ENCODE measurements around the gene TAAR9.
"Not testable (repeated sequence)": the region's sequence is repeated elsewhere in the genome, so short reads cannot be mapped to it uniquely, and the experiment has no call there.

TAAR9 gene

DNA sequence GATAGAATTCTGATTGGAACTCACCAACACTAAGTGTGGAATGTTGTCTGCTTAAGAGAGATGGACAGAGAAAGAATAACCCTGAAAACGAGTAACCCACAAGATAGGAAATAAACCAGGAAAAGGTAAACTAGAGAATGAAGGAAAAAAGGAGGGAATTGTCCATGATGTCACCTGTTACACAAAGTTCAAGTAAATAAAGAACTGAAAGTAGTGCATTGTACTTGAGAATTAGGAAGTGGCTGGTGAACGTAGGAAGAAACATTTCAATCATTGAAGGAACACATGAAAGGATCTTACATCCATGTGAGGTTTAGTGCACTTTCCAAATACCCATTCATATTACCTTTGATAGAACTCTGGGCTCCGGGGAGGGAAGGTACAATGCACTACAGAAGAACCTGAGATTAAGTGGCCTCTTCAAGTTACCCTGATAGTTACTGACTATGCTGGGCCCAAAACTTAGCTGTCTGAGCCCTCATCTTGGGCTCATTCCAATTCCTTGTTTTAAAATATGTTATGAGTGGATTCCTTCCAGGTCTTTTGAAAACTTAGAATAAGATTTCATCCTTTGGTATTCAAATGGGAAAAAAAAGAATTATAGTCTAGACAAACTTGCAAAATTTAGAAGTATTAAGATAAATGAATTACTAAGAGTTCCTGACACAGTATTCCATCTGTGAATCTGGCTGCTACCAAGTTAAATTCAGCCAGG, 24.1 kb upstream of the TAAR9 start:
- FAIRE-seq (no peak), DNase-seq (ENCODE audit: insufficient read length, low spot score) (no peak)

DNA sequence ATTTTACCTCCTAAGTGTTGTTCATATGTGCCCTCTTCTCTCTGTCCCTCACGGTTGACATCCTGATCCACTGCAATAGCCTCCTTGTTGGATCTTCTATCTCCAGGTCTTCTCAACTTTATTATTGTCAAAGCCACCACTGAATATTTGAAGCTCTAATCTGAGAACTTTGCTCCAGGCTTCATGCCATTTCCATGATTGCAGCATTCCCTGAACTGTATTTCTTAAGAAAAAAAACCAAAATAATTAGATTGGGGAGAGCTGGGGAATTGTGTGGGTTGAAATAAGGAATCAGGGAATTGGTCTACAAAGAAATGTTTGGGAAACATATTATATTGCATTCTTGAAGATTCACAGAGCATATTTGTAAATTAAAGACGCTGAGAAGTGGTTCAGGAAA, 22.7 kb upstream of the TAAR9 start:
- DNase-seq (ENCODE audit: insufficient read length, low spot score) = no peak
- no peak for FAIRE-seq

DNA sequence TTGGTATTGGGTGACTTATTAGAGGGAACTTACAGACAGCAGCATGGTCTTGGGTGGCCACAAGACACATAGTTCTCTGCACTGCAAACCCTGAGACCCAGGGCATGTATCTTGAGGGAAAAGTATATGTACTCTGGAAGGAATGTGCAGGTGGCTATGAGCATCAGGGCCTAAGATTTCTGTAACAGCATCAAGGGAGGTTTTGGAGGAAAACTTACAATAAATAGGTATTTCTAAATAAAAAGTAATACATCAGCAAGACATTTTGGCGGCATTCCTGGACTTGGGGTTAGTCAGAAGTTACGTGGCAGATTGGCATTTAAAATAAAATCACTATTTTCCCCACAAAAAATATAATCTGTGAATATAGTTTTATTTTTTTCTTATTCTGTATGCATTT, 17.1 kb upstream of the TAAR9 start:
- FAIRE-seq (no peak), DNase-seq (ENCODE audit: insufficient read length, low spot score) (no peak)

DNA sequence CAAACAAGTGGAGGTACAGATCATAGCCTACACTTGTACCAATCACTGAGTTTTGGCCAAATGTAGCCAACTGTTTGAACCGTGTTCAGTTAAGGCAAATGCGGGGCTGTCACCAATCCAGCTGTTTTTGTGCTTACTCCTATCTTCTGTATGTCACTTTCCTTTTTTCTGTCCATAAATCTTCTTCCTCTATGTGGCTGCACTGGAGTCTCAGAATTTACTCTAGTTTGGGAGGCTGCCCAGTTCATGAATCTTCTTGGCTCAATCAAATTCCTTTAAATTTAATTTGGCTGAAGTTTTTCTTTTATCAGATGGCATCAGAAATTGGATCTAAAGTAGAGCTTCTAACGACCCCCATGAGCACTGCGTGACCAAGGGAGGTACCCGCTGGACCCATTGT, 13.4 kb upstream of the TAAR9 start:
- no peak for DNase-seq (ENCODE audit: insufficient read length, low spot score)
- FAIRE-seq = no peak

DNA sequence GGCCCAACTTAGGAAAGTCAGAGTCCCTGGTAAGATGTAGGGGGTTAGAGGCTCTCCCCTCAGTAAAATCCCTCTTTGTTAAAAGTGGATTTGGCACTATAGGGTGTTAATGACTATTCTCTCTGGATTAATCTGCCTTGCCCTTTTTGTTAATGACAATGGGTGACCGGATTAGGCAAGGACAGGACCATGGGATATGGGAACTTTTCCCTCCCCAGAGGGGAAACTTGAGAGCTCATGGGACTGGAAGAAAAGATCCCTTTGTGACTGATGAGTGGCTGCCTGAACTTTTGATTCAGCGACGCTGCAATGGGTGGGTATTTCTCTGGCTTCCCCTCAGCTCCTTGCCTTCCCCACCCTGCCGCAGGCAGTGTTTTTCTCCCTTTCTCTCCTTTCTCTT, 12.2 kb upstream of the TAAR9 start:
- no peak for DNase-seq (ENCODE audit: insufficient read length, low spot score)
- no peak for FAIRE-seq

DNA sequence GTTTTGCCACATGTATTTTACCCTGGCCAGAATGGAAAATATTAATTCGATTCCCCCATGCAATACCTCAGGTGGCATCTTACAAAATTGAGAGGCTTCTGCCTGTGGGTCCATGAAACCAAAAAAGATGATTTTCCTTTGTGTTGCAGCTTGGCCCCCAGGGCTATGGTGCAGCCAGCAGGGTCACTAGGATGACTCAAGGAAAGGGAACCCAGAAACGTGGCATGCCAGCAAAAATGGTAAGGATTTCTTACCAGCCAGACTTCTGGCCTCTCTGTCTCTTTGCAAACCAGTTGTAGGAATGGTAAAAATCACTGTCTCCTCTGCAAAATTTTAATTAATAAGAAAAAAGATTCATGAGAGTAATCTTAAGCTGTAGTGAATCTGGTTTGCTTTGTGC, 11.6 kb upstream of the TAAR9 start:
- FAIRE-seq (no peak), DNase-seq (ENCODE audit: insufficient read length, low spot score) (no peak)

DNA sequence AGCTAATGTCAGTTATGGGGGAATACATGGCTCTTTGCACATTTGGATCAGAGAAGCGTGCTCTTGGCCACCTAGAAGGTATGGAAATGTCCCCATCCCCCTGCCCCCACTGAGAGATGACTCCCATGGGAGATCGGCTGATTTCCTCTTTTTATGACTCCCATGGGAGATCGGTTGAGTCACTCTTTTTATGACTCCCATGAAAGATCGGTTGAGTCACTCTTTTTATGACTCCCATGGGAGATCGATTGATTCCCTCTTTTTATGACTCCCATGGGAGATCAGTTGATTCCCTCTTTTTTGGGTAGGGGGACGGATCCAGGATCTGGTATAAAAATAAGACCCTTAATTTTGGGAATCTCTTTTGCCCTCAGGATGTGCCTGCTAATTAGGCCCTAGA, 10.3 kb upstream of the TAAR9 start:
- DNase-seq (ENCODE audit: insufficient read length, low spot score) (no peak), FAIRE-seq (no peak)

DNA sequence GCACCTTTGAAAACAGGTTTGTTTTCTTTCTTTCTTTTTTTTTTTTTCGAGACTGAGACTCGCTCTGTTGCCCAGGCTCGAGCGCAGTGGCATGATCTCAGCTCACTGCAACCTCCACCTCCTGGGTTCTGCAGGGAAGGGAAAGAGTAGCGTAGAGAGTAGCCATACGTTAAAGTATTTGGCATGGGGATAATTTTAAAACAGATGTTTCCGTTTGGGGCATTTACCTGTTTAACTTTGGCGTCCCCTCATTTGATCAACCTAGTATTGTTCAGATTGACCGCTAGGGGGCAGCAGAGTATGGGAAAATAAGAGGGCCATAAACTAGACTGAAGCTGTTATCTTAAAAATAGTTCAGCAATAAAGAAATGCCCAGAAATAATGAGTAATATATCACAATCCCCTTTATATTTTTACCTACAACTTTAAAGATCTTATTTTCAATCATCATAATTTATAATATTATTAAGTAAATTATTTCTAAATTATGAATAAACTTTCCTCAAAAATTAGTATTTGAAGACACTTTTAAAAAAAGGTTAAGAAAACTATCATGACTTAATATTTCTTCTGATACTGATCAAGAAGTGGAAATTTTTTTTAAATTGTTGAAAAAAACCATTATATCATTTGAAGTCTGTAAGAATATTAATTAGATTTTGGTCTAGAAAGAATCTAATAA, 7.6 kb upstream of the TAAR9 start:
- DNase-seq (ENCODE audit: insufficient read length, low spot score) (no peak), FAIRE-seq (peak; percentile 77)

DNA sequence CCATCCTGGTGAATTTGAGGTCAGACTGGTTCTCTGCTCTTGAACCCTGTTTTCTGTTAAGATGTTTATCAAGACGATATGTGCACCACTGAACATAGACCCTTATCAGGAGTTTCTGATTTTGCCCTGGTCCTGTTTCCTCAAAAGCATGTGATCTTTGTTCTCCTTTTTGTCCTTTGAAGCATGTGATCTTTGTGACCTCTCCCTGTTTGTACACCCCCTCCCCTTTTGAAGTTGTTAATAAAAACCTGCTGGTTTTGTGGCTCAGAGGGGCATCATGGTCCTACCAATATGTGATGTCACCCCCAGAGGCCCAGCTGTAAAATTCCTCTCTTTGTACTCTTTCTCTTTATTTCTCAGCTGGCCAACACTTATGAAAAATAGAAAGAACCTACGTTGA, 3.5 kb upstream of the TAAR9 start:
- DNase-seq (ENCODE audit: insufficient read length, low spot score); FAIRE-seq: not testable (repeated sequence)

DNA sequence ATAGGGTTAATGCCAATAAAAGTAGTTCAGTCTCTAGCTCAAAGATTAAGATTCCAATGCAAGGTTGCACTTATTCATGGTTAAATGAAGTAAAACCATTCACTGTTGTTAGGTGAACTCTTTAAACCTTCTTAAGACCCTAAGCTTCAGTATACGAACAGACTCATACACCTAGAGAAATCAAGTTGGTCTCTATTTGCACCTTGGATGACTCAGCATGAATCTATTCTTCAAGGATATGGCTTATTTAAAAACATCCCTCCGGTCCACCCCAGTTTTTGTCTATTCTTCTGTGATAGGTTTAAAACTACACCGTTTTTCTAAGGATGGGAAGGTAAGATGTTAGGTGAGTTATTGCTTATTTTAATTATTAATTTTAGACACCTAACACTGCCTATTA, 932 bp upstream of the TAAR9 start:
- FAIRE-seq = peak; percentile 42
- DNase-seq (ENCODE audit: insufficient read length, low spot score) = no peak

DNA sequence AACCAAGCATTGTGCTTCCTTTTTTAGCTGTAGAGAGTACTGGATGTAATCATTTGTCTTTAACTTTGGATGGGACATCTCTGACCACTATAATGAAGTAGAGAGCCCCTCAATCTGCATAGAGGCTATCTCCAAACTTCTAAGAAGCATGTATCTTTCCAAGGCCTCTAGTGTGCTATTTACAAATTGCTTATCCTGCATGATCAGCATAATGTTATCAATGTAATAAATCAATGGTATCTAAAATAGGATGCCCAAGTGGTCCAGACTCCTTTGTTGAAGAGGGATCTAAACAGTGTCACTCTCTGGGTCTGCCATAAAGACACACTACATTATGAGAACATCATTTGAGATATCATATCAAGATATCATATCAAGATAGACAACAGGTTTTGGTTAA, 6.7 kb downstream of the TAAR9 start:
- DNase-seq (ENCODE audit: insufficient read length, low spot score) (no peak), FAIRE-seq (no peak)

DNA sequence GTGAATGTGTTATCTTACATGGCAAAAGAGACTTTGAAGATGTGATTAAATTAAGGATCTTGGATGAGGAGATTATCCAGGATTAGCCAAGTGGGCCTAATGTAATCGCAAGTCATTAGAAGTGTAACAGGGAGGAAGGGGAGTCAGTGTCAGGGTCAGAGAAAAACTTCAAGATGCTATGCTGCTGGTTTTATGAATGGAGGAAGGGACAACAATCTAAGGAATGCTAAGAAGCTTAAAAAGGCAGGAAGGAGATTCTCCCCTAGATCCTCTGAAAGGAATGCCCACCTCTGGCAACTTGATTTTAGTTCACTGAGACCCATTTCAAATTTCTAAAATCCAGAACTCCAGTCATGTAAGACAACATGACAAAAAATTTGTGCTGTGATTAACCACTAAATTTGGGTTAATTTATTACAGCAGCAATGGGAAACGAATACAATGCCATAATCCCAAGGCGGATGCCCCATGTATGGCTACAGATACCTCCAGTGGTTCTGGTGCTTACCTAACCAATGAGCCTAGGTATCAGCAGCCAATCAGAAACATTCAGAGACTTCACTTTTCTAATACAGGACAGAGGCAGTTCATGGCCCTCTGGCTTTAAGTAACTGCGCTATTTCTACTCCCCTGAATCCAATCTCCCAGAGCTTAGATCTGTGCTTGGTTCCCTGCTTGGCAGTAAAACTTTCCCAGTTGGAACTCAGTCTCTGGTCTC, 10.8 kb downstream of the TAAR9 start:
- no peak for DNase-seq (ENCODE audit: insufficient read length, low spot score)
- no peak for FAIRE-seq

DNA sequence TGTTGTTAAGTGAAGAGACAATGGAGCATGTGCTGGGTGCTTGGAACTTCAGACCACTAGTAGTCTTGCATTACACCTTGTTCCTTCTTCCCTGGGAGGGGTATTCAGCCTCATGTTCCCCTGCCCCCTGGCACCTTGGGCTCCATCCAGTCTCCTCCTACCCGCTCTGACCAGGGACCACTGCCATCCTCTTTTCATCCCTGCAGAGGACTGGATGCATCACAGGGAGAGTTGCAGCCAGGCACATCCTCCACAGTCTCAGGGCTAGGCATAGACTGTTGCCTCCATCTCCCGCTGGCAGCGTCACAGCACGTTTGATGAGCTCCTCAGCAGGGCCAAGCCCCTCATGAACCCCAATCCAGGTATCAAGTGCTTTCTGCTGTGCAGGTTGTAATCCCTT, 13.1 kb downstream of the TAAR9 start:
- no peak for FAIRE-seq

DNA sequence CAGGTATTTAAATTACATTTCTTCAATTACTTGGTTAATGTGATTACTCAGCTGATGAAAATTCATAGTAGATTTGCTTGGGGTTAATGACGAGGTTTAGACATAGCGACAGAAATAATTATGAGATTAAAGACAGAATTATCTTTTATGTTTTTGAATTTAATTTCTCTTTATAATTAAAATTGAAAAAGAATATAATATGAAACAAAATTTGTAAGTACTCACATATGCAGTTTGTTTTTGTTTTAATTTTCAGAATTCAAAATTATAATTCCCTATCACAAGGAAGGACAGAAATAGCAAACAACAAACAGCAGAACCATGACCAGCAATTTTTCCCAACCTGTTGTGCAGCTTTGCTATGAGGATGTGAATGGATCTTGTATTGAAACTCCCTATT, 14.3 kb downstream of the TAAR9 start, which contains the start of gene TAAR8:
TAAR8 (plus strand) TSS at position 301 of the 400 bp plus-strand sequence; CDS start at position 322, 21 bp downstream.
- FAIRE-seq (no peak), DNase-seq (ENCODE audit: insufficient read length, low spot score) (no peak)

More for the DNA sequence above, 13.1 kb downstream of the TAAR9 start:
- DNase-seq (ENCODE audit: insufficient read length, low spot score) = no peak

DNA sequence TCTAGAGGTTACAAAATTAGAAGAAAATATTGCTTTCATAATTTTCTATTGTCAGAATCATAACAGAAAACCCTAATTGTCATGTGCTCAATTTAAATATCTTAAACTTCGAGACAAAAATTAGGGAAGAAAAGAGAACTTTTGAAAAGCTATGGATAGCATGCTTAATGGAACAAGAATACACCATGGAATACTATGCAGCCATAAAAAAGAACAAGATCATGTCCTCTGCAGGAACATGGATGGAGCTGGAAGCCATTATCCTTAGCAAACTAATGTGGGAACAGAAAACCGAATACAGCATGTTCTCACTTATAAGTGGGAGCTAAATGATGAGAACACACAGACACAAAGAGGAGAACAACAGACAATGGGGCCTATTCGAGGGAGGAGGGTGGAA, 22.0 kb downstream of the TAAR9 start:
- not testable (repeated sequence) for FAIRE-seq

DNA sequence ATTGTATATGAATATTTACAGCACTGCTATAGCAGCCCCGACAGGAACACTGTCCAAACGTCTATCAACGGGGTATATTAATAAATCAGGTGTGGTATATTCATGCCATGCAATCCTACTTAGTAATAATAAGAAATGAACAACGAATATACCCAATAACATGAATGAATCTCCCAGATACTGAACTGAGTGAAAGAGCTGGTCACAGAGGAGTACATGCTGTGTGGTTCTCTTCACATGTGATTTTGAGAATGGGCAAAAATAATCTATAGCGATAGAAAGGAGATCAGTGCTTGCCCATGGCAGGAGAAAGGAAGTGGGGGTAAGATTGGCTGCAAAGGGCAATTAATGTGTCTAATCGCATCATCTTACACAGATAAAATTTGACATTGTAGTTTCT, 28.3 kb downstream of the TAAR9 start:
- no peak for DNase-seq (ENCODE audit: insufficient read length, low spot score)
- no peak for FAIRE-seq

More for the DNA sequence above, 22.0 kb downstream of the TAAR9 start:
- DNase-seq (ENCODE audit: insufficient read length, low spot score) = not testable (repeated sequence)

DNA sequence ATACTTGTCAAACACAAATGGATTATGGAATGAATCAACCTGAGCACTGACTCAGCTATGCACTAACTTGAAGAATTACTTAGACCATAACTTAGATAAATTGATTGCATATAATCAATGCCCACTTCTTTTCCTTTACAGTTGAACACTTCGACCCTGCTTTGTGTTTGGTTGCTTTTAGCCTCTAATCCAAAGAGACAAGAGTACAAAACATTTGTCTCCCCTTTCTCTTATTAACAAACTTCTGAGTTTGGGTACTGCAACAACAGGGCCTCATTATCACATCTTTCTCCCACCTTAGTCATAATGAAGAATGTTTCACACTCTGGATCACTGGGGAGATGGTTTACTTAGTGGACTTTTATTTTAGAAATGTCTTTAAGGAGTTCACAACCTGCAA, 29.5 kb downstream of the TAAR9 start:
- FAIRE-seq = no peak
- DNase-seq (ENCODE audit: insufficient read length, low spot score) = no peak

DNA sequence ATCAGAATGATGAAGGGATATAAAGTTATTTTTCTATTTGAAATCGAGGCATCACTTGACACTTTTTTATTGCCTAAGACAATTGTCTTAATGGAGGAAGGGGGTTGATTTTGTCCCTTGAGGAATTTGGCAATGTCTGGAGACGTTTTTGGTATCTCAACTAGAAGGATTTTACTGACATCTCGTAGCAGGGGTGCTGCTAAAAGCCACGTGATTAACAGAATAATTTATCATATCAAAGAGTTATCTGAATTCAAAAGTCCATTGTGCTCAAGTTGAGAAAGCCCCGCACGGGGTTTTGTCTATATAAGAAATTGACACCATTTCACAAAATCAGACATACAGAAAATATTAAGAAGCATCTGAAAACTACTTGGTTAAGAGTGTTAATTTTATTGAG, 30.5 kb downstream of the TAAR9 start:
- no peak for FAIRE-seq
- no peak for DNase-seq (ENCODE audit: insufficient read length, low spot score)

DNA sequence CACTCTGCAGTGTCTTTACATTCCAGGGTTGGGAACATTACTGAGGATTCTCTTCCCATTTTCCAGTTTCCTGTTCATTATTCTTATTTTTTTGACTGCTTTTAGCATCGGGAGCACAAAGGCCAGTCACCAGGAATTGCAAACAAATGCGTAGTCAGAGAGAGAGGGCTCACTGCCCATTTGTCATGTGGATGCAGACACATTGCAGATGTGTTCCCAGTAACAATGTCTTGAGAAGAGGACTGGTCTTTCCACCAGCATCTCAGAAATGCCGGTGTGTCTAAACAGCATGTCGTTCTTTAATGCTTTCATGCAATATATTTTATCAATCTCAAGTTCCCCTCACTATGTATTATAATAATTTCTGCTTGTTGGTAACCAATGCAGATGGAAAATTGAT, 31.1 kb downstream of the TAAR9 start:
- DNase-seq (ENCODE audit: insufficient read length, low spot score) = no peak
- no peak for FAIRE-seq

DNA sequence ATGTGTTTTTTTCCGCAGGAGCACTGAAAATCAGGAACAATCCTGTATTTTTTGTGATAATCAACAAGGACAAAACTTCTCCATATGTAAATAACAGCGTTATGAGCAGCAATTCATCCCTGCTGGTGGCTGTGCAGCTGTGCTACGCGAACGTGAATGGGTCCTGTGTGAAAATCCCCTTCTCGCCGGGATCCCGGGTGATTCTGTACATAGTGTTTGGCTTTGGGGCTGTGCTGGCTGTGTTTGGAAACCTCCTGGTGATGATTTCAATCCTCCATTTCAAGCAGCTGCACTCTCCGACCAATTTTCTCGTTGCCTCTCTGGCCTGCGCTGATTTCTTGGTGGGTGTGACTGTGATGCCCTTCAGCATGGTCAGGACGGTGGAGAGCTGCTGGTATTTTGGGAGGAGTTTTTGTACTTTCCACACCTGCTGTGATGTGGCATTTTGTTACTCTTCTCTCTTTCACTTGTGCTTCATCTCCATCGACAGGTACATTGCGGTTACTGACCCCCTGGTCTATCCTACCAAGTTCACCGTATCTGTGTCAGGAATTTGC, 32.2 kb downstream of the TAAR9 start, which contains the start of gene TAAR6:
TAAR6 (plus strand) TSS at position 102 of the 557 bp plus-strand sequence; CDS start at position 102, 0 bp downstream.
- FAIRE-seq (no peak), DNase-seq (ENCODE audit: insufficient read length, low spot score) (no peak)

DNA sequence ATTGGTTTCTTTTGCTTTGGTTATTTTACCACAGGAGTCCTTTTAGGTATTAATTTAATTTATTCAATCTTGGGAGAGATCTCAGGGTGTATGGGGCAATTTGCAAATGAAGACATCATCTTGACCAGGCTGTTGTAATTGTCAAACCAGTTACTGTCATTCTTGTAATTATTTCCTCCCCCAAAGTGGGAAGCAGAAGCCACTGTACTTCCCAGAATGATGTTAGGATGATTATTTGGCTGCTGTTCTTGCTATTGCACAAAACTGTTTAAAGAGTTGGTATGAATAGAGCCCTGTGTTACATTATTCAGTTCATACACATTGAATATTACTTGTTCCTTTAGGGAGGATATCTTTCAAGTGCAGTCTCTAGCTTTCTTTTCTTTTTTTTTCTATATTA, 33.7 kb downstream of the TAAR9 start:
- FAIRE-seq = no peak
- DNase-seq (ENCODE audit: insufficient read length, low spot score) = no peak
